ENCODE data around the gene GUCY1A2.

- TF ChIP-seq CTCF (conservative IDR thresholded peaks at IDR 0.05; ENCODE audit: low read depth, low read length) (no peak), EZH2phosphoT487 (IDR thresholded peaks at IDR 0.05; ENCODE audit: borderline replicate concordance, low read length) (no peak)
Observed at GRCh38 chr11:106761240-106761639, 257.0 kb downstream of the GUCY1A2 start.
